Measurements from ENCODE around the gene SUCLG2. TPM values are rescaled to one million over a fixed set of nuclear protein-coding genes. Genes with fewer than 3 reads are reported as not detected.
A peak's percentile ranks its signal among the peaks of the same experiment; 100 is the strongest.

SUCLG2 gene
- total and polyA plus RNA-seq, 2 of the 4 experiments (the other 2 are of a cell fraction), result 26.8 to 34.6 TPM

DNA sequence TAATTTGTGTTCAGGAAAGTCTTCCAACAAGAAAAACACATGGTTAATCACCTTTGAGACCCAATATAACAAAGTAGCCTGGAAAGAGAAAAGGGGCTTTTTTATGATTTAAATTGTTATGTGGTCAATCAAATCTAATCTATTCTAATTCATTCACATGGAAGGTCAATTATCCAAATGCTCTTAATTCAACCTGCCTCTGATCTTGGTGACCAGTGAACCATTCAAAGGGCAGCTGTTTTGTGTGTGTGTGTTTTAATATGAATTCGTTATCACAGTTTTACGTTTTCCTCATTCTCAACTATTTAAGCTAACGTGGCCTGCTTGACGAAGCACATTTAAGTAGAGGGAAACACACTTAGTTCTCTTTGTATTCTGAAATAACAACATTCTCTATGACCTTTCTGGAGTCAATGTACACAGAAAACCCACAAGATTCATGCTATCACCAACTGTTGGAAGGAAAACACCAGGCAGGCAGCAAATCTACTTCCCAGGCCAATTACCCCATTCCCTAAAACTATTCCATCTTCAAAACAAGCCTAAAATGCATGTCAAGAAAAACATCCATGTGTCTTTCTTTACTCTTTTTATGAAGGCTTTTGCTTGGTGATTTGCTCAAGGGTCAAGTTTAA, 195.4 kb downstream of the SUCLG2 start:
- no peaks in the 10 kb centered on the region for H3K27me3 ChIP-seq (ENCODE audit: control insufficient read depth, insufficient read depth, low read length)
- H2AK9ac ChIP-seq (replicated peaks; ENCODE audit: low read depth, low read length, poor library complexity), result no peak overlapping the region
- H4K5ac ChIP-seq (ENCODE audit: low read depth, low read length), result no peak overlapping the region
- peaks cover 16% of the 10 kb centered on the region for H3K4me1 ChIP-seq (ENCODE audit: control insufficient read depth, insufficient read depth, low read length)
- in situ Hi-C loops (cut with MboI; ENCODE audit: low sequenced_read_pairs) (no loop called here), intact Hi-C loops (cut with micrococcal nuclease) (no loop called here), dilution Hi-C loops (cut with HindIII; ENCODE audit: low sequenced_read_pairs, unreplicated experiment) (no loop called here)
- no peak overlapping the region for H3K9ac ChIP-seq (ENCODE audit: low read depth, low read length)
- no peak overlapping the region for H3K56ac ChIP-seq (ENCODE audit: extremely low read depth, insufficient read depth, low read length)
- H3K9me1 ChIP-seq (ENCODE audit: insufficient read depth, low read length), result peaks cover 4% of the 10 kb centered on the region; the same call in 1 of the 2 replicates
- H3K23ac ChIP-seq (ENCODE audit: low read depth, low read length), result no peak overlapping the region
- no peak overlapping the region for H4K91ac ChIP-seq (ENCODE audit: insufficient read depth, low read depth, low read length)
- no peaks in the 10 kb centered on the region for H3K36me3 ChIP-seq (ENCODE audit: control insufficient read depth, insufficient read depth, low read length)
- H2AFZ ChIP-seq (replicated peaks; ENCODE audit: low read length, poor library complexity), result no peak overlapping the region
- peaks cover 5 to 12% of the 10 kb centered on the region in 2 experiments for H3K79me1 ChIP-seq (ENCODE audit: low read depth in 1 of 2, low read length in 2 of 2)
- CTCF ChIA-PET, result no interaction called here
- H3K14ac ChIP-seq (replicated peaks; ENCODE audit: low read depth, low read length), result no peak overlapping the region
- POLR2A ChIA-PET (ENCODE audit: unreplicated experiment), result no interaction called here
- WGBS, 2 experiments (ENCODE audit: extremely low coverage in 2 of 2, insufficient read length in 1 of 2), result no CpG with 5 or more reads among the region's 4 CpGs
- H3K4me2 ChIP-seq (ENCODE audit: low read depth, low read length), result peak overlapping the region; percentile 32; the same call in 1 of the 2 replicates
- H2AK5ac ChIP-seq (ENCODE audit: low read depth, low read length), result no peak overlapping the region
- H3K4me3 ChIP-seq (ENCODE audit: insufficient read depth, low read depth, low read length), result no peak overlapping the region
- no peak overlapping the region for H3K4ac ChIP-seq (ENCODE audit: low read depth, low read length)
- no peak overlapping the region for H2BK15ac ChIP-seq (ENCODE audit: low read depth, low read length)
- DNase-seq, result peak; percentile 45
- peak overlapping the region; percentile 2; the same call in 1 of the 2 replicates for H2BK20ac ChIP-seq (ENCODE audit: low read depth, low read length)
- TF ChIP-seq MAFK (IDR thresholded peaks at IDR 0.05; ENCODE audit: low read depth, low read length), result no peak
- TF ChIP-seq NFE2L2 (IDR thresholded peaks at IDR 0.05; ENCODE audit: low read depth, low read length), result no peak
- no peak for TF ChIP-seq FOS (IDR thresholded peaks at IDR 0.05; ENCODE audit: low read depth, low read length)
- no peak for TF ChIP-seq RAD21 (IDR thresholded peaks at IDR 0.05; ENCODE audit: low read length)
- TF ChIP-seq CHD1 (IDR thresholded peaks at IDR 0.05; ENCODE audit: low read depth, low read length), result no peak
- TF ChIP-seq, protein P1, sequence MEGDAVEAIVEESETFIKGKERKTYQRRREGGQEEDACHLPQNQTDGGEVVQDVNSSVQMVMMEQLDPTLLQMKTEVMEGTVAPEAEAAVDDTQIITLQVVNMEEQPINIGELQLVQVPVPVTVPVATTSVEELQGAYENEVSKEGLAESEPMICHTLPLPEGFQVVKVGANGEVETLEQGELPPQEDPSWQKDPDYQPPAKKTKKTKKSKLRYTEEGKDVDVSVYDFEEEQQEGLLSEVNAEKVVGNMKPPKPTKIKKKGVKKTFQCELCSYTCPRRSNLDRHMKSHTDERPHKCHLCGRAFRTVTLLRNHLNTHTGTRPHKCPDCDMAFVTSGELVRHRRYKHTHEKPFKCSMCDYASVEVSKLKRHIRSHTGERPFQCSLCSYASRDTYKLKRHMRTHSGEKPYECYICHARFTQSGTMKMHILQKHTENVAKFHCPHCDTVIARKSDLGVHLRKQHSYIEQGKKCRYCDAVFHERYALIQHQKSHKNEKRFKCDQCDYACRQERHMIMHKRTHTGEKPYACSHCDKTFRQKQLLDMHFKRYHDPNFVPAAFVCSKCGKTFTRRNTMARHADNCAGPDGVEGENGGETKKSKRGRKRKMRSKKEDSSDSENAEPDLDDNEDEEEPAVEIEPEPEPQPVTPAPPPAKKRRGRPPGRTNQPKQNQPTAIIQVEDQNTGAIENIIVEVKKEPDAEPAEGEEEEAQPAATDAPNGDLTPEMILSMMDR (conservative IDR thresholded peaks at IDR 0.05; ENCODE audit: low read depth, low read length), result no peak
- TF ChIP-seq RCOR1 (IDR thresholded peaks at IDR 0.05; ENCODE audit: insufficient replicate concordance, low read length), result no peak
- no peak for TF ChIP-seq BHLHE40 (IDR thresholded peaks at IDR 0.05; ENCODE audit: low read depth, low read length)
- no peak for TF ChIP-seq CEBPB (IDR thresholded peaks at IDR 0.05; ENCODE audit: low read depth, low read length)
- TF ChIP-seq POLR2A (IDR thresholded peaks at IDR 0.05; ENCODE audit: low read depth, low read length), result no peak
- TF ChIP-seq MXI1 (IDR thresholded peaks at IDR 0.05; ENCODE audit: borderline replicate concordance, low read depth, low read length), result no peak
- TF ChIP-seq, protein P2, sequence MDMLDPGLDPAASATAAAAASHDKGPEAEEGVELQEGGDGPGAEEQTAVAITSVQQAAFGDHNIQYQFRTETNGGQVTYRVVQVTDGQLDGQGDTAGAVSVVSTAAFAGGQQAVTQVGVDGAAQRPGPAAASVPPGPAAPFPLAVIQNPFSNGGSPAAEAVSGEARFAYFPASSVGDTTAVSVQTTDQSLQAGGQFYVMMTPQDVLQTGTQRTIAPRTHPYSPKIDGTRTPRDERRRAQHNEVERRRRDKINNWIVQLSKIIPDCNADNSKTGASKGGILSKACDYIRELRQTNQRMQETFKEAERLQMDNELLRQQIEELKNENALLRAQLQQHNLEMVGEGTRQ (IDR thresholded peaks at IDR 0.05; ENCODE audit: low read depth, low read length), result no peak
- TF ChIP-seq SMC3 (IDR thresholded peaks at IDR 0.05; ENCODE audit: low read depth, low read length), result no peak
- no peak for TF ChIP-seq MAZ (IDR thresholded peaks at IDR 0.05; ENCODE audit: borderline replicate concordance, low read depth, low read length)
- TF ChIP-seq RFX5 (IDR thresholded peaks at IDR 0.05; ENCODE audit: low read depth, low read length), result no peak
- TF ChIP-seq, protein P3, sequence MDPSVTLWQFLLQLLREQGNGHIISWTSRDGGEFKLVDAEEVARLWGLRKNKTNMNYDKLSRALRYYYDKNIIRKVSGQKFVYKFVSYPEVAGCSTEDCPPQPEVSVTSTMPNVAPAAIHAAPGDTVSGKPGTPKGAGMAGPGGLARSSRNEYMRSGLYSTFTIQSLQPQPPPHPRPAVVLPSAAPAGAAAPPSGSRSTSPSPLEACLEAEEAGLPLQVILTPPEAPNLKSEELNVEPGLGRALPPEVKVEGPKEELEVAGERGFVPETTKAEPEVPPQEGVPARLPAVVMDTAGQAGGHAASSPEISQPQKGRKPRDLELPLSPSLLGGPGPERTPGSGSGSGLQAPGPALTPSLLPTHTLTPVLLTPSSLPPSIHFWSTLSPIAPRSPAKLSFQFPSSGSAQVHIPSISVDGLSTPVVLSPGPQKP (IDR thresholded peaks at IDR 0.05; ENCODE audit: borderline replicate concordance, low read depth, low read length), result no peak
- H2BK5ac ChIP-seq (ENCODE audit: low read depth, low read length, poor library complexity, severe bottlenecking), result peak overlapping the region; percentile 34
- BruUV-seq (replicated peaks), result no TSS peak
- no peak for ATAC-seq (ENCODE audit: low read depth)
- H4K8ac ChIP-seq (ENCODE audit: low read depth in 2 of 2, low read length in 2 of 2), result no peak overlapping the region
- no peak overlapping the region for H2BK120ac ChIP-seq (ENCODE audit: low read depth, low read length)
- H3K9me3 ChIP-seq (ENCODE audit: control insufficient read depth, insufficient read depth, low read length), result no peaks in the 10 kb centered on the region
- peak overlapping the region; percentile 70; the same call in 1 of the 2 replicates for H3K18ac ChIP-seq (ENCODE audit: low read depth, low read length)
- no peak overlapping the region for H3K27ac ChIP-seq (ENCODE audit: insufficient read depth, low read length)
- no peaks in the 10 kb centered on the region for H4K20me1 ChIP-seq (ENCODE audit: insufficient read depth, low read length)

Measured in IMR-90 (cell line).